Measurements from ENCODE around the gene CCDC167. TPM values are rescaled to one million over a fixed set of nuclear protein-coding genes. Genes with fewer than 3 reads are reported as not detected.

The CCDC167 gene
- total RNA-seq, 1 donor from 2014 or later = 73.1 TPM

DNA sequence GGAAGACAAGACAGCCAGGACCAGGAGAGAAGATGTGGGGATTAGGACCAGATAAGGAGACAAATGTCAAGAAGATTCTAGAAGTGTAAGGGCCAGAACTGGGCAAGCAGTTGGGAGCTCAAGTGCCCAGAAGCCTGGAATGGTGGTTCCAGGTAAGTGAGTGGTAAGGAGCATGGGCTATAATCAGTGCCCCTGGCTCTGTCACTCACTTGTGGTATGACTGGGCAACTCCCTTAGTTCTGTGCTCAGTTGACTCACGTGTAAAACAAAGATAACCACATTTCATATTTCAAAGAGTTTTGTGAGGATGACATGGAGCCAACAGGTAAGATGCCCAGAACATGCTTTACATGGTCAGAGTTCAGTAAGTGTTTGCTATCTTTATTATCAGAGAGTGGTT lies 11.2 kb downstream of the CCDC167 start:
- H3K36me3 Mint-ChIP-seq (ENCODE audit: low read depth) = no peaks in the 10 kb centered on the region
- H3K4me3 Mint-ChIP-seq = no peak overlapping the region
- H3K9me3 Mint-ChIP-seq = no peaks in the 10 kb centered on the region
- DNase-seq (ENCODE audit: low read depth, low spot score) = no peak
- TF ChIP-seq, protein P1, sequence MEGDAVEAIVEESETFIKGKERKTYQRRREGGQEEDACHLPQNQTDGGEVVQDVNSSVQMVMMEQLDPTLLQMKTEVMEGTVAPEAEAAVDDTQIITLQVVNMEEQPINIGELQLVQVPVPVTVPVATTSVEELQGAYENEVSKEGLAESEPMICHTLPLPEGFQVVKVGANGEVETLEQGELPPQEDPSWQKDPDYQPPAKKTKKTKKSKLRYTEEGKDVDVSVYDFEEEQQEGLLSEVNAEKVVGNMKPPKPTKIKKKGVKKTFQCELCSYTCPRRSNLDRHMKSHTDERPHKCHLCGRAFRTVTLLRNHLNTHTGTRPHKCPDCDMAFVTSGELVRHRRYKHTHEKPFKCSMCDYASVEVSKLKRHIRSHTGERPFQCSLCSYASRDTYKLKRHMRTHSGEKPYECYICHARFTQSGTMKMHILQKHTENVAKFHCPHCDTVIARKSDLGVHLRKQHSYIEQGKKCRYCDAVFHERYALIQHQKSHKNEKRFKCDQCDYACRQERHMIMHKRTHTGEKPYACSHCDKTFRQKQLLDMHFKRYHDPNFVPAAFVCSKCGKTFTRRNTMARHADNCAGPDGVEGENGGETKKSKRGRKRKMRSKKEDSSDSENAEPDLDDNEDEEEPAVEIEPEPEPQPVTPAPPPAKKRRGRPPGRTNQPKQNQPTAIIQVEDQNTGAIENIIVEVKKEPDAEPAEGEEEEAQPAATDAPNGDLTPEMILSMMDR (conservative IDR thresholded peaks at IDR 0.05) = no peak
- peaks cover 40% of the 10 kb centered on the region for H3K4me1 Mint-ChIP-seq
- peak overlapping the region; percentile 83 for H3K27ac Mint-ChIP-seq (ENCODE audit: unreplicated experiment)
- no peaks in the 10 kb centered on the region for H3K27me3 Mint-ChIP-seq (ENCODE audit: low read depth)

DNA sequence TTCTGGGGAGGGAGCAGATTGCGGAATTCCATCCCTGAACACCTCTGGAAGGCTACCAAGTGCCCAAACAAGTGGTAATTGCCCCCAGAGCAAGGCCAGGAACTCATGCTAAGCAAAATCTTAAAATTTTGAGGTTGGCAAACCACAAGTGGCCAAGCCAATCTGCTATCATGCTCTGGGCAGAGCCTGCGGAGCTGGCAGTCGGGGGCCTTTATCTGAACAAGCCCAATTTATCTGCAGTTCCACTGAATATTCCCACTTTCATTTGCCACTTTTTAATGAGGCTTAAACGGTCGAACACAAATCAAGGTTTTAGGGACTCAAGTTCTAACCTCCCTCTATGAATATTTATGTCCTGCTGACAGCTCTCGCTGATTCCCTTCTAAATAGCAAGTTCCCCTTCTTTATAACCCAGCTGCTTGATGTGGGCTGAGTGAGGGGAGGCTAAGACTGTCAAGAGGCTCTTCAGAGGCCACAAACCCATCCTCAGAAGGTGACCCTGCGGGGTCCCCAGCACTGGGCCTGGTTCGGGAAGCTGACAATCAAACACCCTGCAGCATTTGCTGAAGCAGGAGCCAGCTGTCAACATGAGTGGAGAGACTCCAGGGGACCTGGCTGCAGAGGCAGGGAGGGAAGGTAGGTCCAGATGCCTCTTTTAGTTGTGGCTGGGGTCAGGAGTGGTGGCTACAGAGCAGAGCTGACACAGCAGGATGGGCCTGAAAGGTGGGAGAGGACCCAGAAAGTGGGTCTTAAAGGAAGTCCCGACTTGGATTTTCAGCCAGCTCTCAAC lies 11.9 kb downstream of the CCDC167 start:
- Mint-ChIP-seq H3K9me3 (no peaks in the 10 kb centered on the region), H3K4me3 (no peak overlapping the region), H3K4me1 (peaks cover 36% of the 10 kb centered on the region), H3K27ac (ENCODE audit: unreplicated experiment) (peak overlapping the region; percentile 83), H3K36me3 (ENCODE audit: low read depth) (no peaks in the 10 kb centered on the region), H3K27me3 (ENCODE audit: low read depth) (no peaks in the 10 kb centered on the region)
- DNase-seq (ENCODE audit: low read depth, low spot score) = no peak
- TF ChIP-seq, protein P1 (conservative IDR thresholded peaks at IDR 0.05) = no peak

DNA sequence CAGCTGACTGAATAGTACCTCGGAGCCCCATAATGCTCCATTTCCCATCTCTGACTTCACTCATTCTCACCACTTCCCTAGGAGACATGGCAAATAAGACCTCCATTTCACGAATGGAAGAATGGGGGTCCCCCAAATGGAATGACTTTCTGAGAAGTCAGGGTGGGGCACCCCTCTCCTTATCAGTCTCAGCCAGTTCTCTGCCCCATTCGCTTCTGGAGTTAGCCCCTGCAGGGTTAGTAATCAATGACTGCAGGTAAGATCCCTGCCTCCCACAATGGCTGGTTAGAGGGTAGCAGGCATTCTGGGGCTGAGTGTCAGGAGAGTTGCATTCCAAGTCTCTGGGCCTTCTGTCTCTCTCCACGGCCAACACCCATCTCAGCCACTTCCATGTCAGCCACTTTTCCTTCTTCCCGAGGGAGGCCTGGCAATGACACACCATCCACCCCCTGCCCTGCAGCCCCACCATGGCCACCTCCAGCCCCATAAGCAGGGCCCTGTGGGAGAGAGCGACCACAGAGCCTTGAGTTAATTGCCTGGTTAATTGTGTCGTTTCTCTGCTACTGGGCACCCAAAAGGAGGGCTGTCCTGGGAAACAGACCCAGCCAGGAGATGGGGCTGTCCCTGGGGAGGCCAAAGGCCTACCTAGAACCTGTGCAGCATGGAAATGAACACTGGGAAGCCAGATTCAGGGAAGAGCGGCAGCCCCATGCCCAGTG lies 13.4 kb downstream of the CCDC167 start:
- TF ChIP-seq, protein P1 (conservative IDR thresholded peaks at IDR 0.05) = no peak
- no peak for DNase-seq (ENCODE audit: low read depth, low spot score)
- no peaks in the 10 kb centered on the region for H3K27me3 Mint-ChIP-seq (ENCODE audit: low read depth)
- H3K4me1 Mint-ChIP-seq = peaks cover 43% of the 10 kb centered on the region
- H3K27ac Mint-ChIP-seq (ENCODE audit: unreplicated experiment) = peak overlapping the region; percentile 6
- no peak overlapping the region for H3K4me3 Mint-ChIP-seq
- H3K9me3 Mint-ChIP-seq = no peaks in the 10 kb centered on the region
- H3K36me3 Mint-ChIP-seq (ENCODE audit: low read depth) = no peaks in the 10 kb centered on the region

DNA sequence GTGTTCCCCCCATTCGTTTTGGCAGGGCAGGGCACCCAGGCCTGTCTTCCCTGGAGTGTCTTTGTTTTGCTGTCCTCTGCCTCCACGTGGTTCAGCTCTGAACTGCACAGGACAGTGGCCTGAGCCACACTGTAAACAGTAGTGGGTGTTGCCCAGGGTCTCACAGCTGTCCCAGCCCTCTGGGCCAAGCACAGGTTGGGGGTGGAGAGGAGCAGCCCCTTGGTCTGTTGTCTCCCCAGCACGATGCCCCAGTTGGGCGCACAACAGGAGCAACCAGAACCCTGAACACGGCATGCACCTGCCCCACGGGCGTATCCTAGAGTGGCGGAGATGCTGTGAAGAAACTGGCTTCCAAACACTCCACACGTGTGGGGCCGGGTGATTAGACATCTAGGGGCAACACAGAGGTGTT lies 14.4 kb downstream of the CCDC167 start:
- H3K27ac Mint-ChIP-seq (ENCODE audit: unreplicated experiment) = no peak overlapping the region
- H3K4me3 Mint-ChIP-seq = no peak overlapping the region
- peaks cover 46% of the 10 kb centered on the region for H3K4me1 Mint-ChIP-seq
- H3K36me3 Mint-ChIP-seq (ENCODE audit: low read depth) = no peaks in the 10 kb centered on the region
- no peaks in the 10 kb centered on the region for H3K9me3 Mint-ChIP-seq
- H3K27me3 Mint-ChIP-seq (ENCODE audit: low read depth) = no peaks in the 10 kb centered on the region
- TF ChIP-seq, protein P1 (conservative IDR thresholded peaks at IDR 0.05) = peak; percentile 48
- DNase-seq (ENCODE audit: low read depth, low spot score) = no peak

DNA sequence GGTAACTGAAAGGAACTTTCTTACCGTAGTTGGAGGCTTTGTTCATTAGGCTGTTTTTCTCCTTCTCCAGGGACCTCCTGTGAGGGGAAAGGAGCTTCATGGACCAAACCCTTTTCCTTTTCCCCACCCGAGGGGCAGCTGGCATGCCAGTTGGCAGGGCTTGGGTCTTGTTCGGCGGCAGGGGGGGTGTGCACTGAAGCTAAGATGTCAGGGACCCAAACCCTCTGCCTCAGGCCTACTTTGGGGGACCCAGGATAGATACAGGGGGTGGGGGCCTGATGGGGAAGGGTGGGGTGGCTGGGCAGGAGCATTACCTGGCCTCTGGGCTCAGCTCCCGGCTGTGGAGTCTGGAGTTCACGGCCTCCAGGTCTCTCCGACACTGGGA lies 14.9 kb downstream of the CCDC167 start:
- Mint-ChIP-seq H3K27ac (ENCODE audit: unreplicated experiment) (no peak overlapping the region), H3K27me3 (ENCODE audit: low read depth) (no peaks in the 10 kb centered on the region), H3K4me3 (no peak overlapping the region), H3K4me1 (peaks cover 41% of the 10 kb centered on the region), H3K9me3 (no peaks in the 10 kb centered on the region), H3K36me3 (ENCODE audit: low read depth) (no peaks in the 10 kb centered on the region)
- no peak for DNase-seq (ENCODE audit: low read depth, low spot score)
- TF ChIP-seq, protein P1 (conservative IDR thresholded peaks at IDR 0.05) = no peak
